Adrenal gland (tissue), 12 donors: ENCODE results near the gene NEBL. TPM values are rescaled to one million over a fixed set of nuclear protein-coding genes. Genes with fewer than 3 reads are reported as not detected.

ENCODE experiments used
- DNase-seq, 7 donors: peaks; one replicate each; pipeline ENCODE4 v3.0.0-alpha.2; 2019 to 2020
- H3K27ac ChIP-seq, 5 donors: fragments of 200-600 bp; sonication (generic) in 4 of 5; 1 replicate in 3 of 5; 2 replicates in 2 of 5; pipeline versions ENCODE4 v1.5.1 to v1.8.0; 2016 to 2020; ENCODE audit warnings: mild to moderate bottlenecking in 1 of 5
- H3K27me3 ChIP-seq: fragments of 200-600 bp; 2 replicates; pipeline ENCODE4 v1.8.0; 2021
- H3K36me3 ChIP-seq, 2 donors: fragments of 200-600 bp; replicated peaks in 1 of 2; 1 replicate in 1 of 2; 2 replicates in 1 of 2; pipeline versions ENCODE4 v1.5.1 to v1.8.0; 2018 to 2022
- H3K4me1 ChIP-seq, 2 donors: fragments of 200-600 bp; replicated peaks in 1 of 2; 1 replicate in 1 of 2; 2 replicates in 1 of 2; pipeline versions ENCODE4 v1.5.1 to v1.8.0; 2018 to 2021
- H3K4me3 ChIP-seq, 4 donors: fragments of 200-600 bp; sonication (generic) in 3 of 4; one replicate each; pipeline ENCODE4 v1.5.1; 2016 to 2018
- H3K9me3 ChIP-seq, 3 donors: fragments of 200-600 bp; sonication (generic) in 1 of 3; replicated peaks in 1 of 3; 1 replicate in 2 of 3; 2 replicates in 1 of 3; pipeline versions ENCODE4 v1.5.1 to v1.8.0; 2016 to 2021
- POLR2A ChIP-seq, 2 donors: fragments of 450-650 bp; IDR thresholded peaks; one replicate each; pipeline ENCODE4 v1.6.1; 2017; ENCODE audit warnings: antibody characterized with exemption in 2 of 2, mild to moderate bottlenecking in 2 of 2, moderate library complexity in 1 of 2
- WGBS, 4 donors: extraction: QIAGEN DNeasy Blood & Tissue Kit in 2 of 4; methylation state at CpG; one replicate each; pipeline versions ENCODE4 v1.1.5 to v1.1.7; 2013 to 2017; 5-methylcytosine and 5-hydroxymethylcytosine counted together
- intact Hi-C, 2 donors: fragments of 100-400 bp; cut with DNase I; formaldehyde crosslinking; loops; one replicate each; pipeline versions ENCODE4 v1.14.1 to v1.15.0; 2022 to 2023
- polyA plus RNA-seq, 3 donors: library from polyadenylated mRNA; stranded (reverse); fragments of 200-250 nt in 2 of 3; fragments of 350-450 nt in 1 of 3; fragmentation: Illumina TruSeq in 1 of 3; extraction: RNeasy Lipid Tissue Mini Kit (QIAGEN cat#74804) in 1 of 3; gene quantifications; one replicate each; pipeline ENCODE4 v1.2.3, GENCODE V29; 2013 to 2014
- total RNA-seq, 9 donors: library from RNA; depleted of rRNA in 4 of 9; stranded (reverse); fragments of >200 nt in 4 of 9; fragments of 120-200 nt in 1 of 9; fragmentation: NEBNext Ultra II Directional in 1 of 9; extraction: Animal tissue kit (Norgen Biotek cat#: 25700) in 1 of 9; gene quantifications; one replicate each; pipeline versions ENCODE4 v1.1.0 to v1.2.4, GENCODE V29; 2013 to 2023
- TF ChIP-seq, protein P1 (sequence below), 6 experiments: fragments of 450-650 bp in 4 of 6; fragments of 200-600 bp in 2 of 6; sonication (generic) in 1 of 6; IDR thresholded peaks; 1 replicate in 5 of 6; 2 replicates in 1 of 6; pipeline versions ENCODE4 v1.5.1 to v1.8.0; 2016 to 2021; ENCODE audit warnings: antibody characterized with exemption in 6 of 6, mild to moderate bottlenecking in 2 of 6, moderate library complexity in 1 of 6
- donor health status: healthy with polysubstance abuse.
- donor health status: Bipolar disorder and iron deficiency.
- donor health status: DM: yes; HTN: yes; CAD: no.
- donor health status: DM: no; HTN: no; CAD: no.
- donor health status: DM: no; HTN: no; CAD: no.
- donor health status: DM: yes; HTN: yes; CAD: no.

The NEBL gene
- total and polyA plus RNA-seq, 12 donors: 3.4 to 26.4 (median 7.2) TPM

DNA sequence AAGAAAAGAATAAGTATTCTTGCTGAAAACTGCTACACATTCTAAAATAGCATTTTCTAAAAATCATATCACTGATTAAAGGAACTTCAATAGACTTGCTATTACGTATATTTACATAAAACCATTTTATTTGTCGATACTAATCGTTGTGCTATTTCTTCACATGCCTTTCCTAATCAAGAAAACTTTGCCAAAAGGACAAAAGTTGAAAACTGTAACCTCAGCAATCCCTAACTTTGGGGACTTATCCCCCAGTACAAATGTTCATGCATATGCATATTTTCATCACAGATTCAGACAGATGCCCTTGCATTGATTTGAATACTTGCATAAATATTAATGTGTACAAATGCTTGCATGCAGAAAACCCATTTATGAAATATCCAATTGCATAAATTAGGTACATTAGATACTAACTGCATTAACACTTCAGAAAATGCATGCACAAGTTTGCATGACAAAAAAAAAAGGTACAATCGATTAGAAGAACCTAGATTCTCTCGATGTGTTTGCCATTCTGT is 35.6 kb upstream of the NEBL start:
- Histone ChIP-seq H3K4me1 (no peaks in the 10 kb centered on the region), H3K27ac (no peak overlapping the region), H3K4me3 (no peak overlapping the region), H3K27me3 (no peaks in the 10 kb centered on the region), H3K36me3 (no peaks in the 10 kb centered on the region), H3K9me3 (no peaks in the 10 kb centered on the region)
- intact Hi-C loops: no loop called here
- no peak for TF ChIP-seq POLR2A (IDR thresholded peaks at IDR 0.05)
- TF ChIP-seq, protein P1, sequence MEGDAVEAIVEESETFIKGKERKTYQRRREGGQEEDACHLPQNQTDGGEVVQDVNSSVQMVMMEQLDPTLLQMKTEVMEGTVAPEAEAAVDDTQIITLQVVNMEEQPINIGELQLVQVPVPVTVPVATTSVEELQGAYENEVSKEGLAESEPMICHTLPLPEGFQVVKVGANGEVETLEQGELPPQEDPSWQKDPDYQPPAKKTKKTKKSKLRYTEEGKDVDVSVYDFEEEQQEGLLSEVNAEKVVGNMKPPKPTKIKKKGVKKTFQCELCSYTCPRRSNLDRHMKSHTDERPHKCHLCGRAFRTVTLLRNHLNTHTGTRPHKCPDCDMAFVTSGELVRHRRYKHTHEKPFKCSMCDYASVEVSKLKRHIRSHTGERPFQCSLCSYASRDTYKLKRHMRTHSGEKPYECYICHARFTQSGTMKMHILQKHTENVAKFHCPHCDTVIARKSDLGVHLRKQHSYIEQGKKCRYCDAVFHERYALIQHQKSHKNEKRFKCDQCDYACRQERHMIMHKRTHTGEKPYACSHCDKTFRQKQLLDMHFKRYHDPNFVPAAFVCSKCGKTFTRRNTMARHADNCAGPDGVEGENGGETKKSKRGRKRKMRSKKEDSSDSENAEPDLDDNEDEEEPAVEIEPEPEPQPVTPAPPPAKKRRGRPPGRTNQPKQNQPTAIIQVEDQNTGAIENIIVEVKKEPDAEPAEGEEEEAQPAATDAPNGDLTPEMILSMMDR (IDR thresholded peaks at IDR 0.05): no peak
- 87 to 94% (median 90%) methylated on average over 5 of the region's 5 CpGs for WGBS, 4 donors
- no peak for DNase-seq

DNA sequence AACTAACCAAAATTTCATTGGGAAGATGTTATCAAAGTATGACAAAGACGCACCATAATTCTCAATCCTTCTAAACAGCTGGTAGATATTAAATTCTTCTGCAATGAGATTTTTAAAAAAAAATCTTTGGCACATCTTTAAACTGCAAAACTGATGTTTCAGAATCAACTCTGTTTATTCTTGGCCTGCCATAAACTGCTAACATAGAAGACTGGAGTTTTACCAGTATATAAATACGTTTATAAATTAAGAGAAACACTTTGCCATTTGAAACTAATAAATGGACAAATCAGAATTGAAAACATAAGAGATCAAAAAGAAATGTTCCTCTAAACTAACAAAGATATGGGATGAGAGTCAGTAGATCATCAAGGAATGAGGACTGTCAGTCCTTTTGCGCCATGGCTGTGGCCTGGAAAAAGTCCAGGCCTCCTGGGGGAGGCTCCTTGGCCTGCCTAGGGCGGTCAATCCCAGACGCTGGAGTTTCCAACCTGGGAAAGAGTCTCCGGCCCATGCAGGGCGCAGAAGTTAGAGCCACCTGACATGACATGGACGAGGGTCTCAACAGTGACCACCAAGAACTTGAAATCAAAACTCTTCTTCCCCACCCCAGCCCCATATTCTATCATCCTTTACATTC is 34.2 kb upstream of the NEBL start:
- intact Hi-C loops: no loop called here
- no peak overlapping the region for H3K27ac ChIP-seq
- no peak for DNase-seq
- TF ChIP-seq POLR2A (IDR thresholded peaks at IDR 0.05): no peak
- TF ChIP-seq, protein P1 (IDR thresholded peaks at IDR 0.05): no peak
- H3K4me1 ChIP-seq: no peaks in the 10 kb centered on the region
- no peaks in the 10 kb centered on the region for H3K27me3 ChIP-seq
- WGBS, 4 donors: 76 to 89% (median 80%) methylated on average over 8 of the region's 8 CpGs
- H3K4me3 ChIP-seq: no peak overlapping the region
- no peaks in the 10 kb centered on the region for H3K9me3 ChIP-seq
- no peaks in the 10 kb centered on the region for H3K36me3 ChIP-seq

DNA sequence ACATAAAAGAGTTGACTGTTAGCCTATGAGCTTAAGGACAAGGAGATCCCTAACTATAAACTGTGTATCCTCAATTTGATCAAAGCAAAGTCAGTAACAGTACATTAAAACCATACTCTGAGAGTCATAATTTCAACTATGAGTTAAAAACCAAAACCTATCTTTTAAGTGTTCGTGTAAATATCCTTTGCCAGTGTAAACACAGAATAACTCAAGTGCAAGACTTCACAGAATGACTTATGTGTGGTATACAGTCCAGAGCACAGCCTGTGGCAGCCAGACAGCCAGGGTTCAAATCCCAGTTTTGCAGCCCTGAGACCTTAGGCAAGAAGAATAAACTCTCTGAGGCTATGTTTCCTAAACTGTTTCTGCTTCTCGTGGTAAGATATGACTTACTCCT is 30.3 kb upstream of the NEBL start:
- no peak for TF ChIP-seq POLR2A (IDR thresholded peaks at IDR 0.05)
- TF ChIP-seq, protein P1 (IDR thresholded peaks at IDR 0.05): no peak
- no peak overlapping the region for H3K4me3 ChIP-seq
- 68 to 73% (median 71%) methylated on average over 2 of the region's 2 CpGs for WGBS, 4 donors
- H3K27me3 ChIP-seq: no peaks in the 10 kb centered on the region
- H3K9me3 ChIP-seq: no peaks in the 10 kb centered on the region
- intact Hi-C loops: no loop called here
- H3K4me1 ChIP-seq: no peaks in the 10 kb centered on the region
- no peaks in the 10 kb centered on the region for H3K36me3 ChIP-seq
- no peak overlapping the region for H3K27ac ChIP-seq
- DNase-seq: no peak

DNA sequence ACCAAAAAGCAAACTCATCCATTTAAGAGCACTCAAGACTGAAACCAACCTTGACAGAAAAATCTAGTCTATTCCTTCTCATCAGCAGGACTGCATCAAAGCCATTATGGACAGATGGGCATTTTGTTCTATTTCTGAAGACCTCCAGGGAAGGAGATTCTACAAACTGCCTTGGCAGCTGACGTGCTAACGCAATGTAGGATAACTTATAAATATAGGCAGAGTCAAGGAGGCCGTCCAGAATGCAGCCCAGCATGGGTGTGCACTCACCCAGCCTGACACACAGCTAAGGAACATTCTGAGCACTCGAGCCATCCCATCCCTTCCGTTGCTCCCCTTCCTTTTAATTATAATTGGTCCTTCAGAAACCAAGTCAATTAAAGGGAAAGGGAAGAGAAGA is 25.3 kb upstream of the NEBL start:
- Histone ChIP-seq H3K36me3 (no peaks in the 10 kb centered on the region), H3K4me1 (no peaks in the 10 kb centered on the region), H3K27ac (no peak overlapping the region), H3K27me3 (no peaks in the 10 kb centered on the region), H3K9me3 (no peaks in the 10 kb centered on the region), H3K4me3 (no peak overlapping the region)
- no peak for TF ChIP-seq POLR2A (IDR thresholded peaks at IDR 0.05)
- TF ChIP-seq, protein P1 (IDR thresholded peaks at IDR 0.05): no peak
- 67 to 87% (median 82%) methylated on average over 5 of the region's 5 CpGs for WGBS, 4 donors
- intact Hi-C loops: no loop called here
- DNase-seq: no peak
